Immature natural killer cell (primary cell): ENCODE measurements around the gene TAS2R46. TPM values are rescaled to one million over a fixed set of nuclear protein-coding genes. Genes with fewer than 3 reads are reported as not detected.
"Not testable (repeated sequence)": the region's sequence is repeated elsewhere in the genome, so short reads cannot be mapped to it uniquely, and the experiment has no call there.

Source experiments
- DNase-seq, 3 donors: peaks; one replicate each; pipeline ENCODE4 v3.0.0; 2022; ENCODE audit warnings: mixed read lengths in 1 of 3
- H3K27ac Mint-ChIP-seq, 6 donors: one replicate each; pipeline ENCODE4 v1.8.0; 2020; ENCODE audit warnings: mixed read lengths in 6 of 6, mild to moderate bottlenecking in 5 of 6, inconsistent platforms in 4 of 6, moderate library complexity in 3 of 6
- H3K27me3 Mint-ChIP-seq, 3 donors: one replicate each; pipeline ENCODE4 v1.8.0; 2020 to 2021; ENCODE audit warnings: low read depth in 3 of 3, mild to moderate bottlenecking in 3 of 3, mixed read lengths in 3 of 3, moderate library complexity in 3 of 3, inconsistent platforms in 1 of 3
- H3K36me3 Mint-ChIP-seq, 3 donors: one replicate each; pipeline ENCODE4 v1.8.0; 2020; ENCODE audit warnings: mixed read lengths in 3 of 3, inconsistent platforms in 2 of 3, mild to moderate bottlenecking in 2 of 3
- H3K4me1 Mint-ChIP-seq, 2 donors: one replicate each; pipeline ENCODE4 v1.8.0; 2020; ENCODE audit warnings: inconsistent platforms in 2 of 2, mild to moderate bottlenecking in 2 of 2, mixed read lengths in 2 of 2, moderate library complexity in 1 of 2
- H3K4me3 Mint-ChIP-seq, 5 donors: one replicate each; pipeline ENCODE4 v1.8.0; 2020; ENCODE audit warnings: mild to moderate bottlenecking in 5 of 5, mixed read lengths in 5 of 5, inconsistent platforms in 3 of 5, moderate library complexity in 3 of 5
- H3K9me3 Mint-ChIP-seq, 6 donors: one replicate each; pipeline ENCODE4 v1.8.0; 2020; ENCODE audit warnings: mild to moderate bottlenecking in 6 of 6, mixed read lengths in 6 of 6, inconsistent platforms in 4 of 6, moderate library complexity in 3 of 6
- polyA plus RNA-seq, 3 donors: library from polyadenylated mRNA; unstranded; fragments of 300-500 nt; fragmentation: Illumina TruSeq; gene quantifications; one replicate each; pipeline ENCODE4 v1.2.3, GENCODE V29; 2021

The TAS2R46 gene
- polyA plus RNA-seq, 3 donors from 2014 or later = not detected

GRCh38 chr12:11070999-11071398, 8.9 kb upstream of the TAS2R46 start:
- no peak for DNase-seq
- no peaks in the 10 kb centered on the region for H3K9me3 Mint-ChIP-seq
- H3K4me1 Mint-ChIP-seq = peaks cover 2 to 12% of the 10 kb centered on the region in 2 donors
- no peak overlapping the region for H3K27ac Mint-ChIP-seq
- H3K4me3 Mint-ChIP-seq = no peak overlapping the region
- peaks cover 0 to 2% (median 0%) of the 10 kb centered on the region in 3 donors for H3K27me3 Mint-ChIP-seq
- H3K36me3 Mint-ChIP-seq = no peaks in the 10 kb centered on the region

GRCh38 chr12:11069854-11070365, 7.8 kb upstream of the TAS2R46 start:
- no peak overlapping the region for H3K4me3 Mint-ChIP-seq
- DNase-seq = no peak
- H3K36me3 Mint-ChIP-seq = no peaks in the 10 kb centered on the region
- no peaks in the 10 kb centered on the region for H3K9me3 Mint-ChIP-seq
- peaks cover 2 to 12% of the 10 kb centered on the region in 2 donors for H3K4me1 Mint-ChIP-seq
- H3K27ac Mint-ChIP-seq = no peak overlapping the region
- peaks cover 0 to 2% (median 0%) of the 10 kb centered on the region in 3 donors for H3K27me3 Mint-ChIP-seq

GRCh38 chr12:11067514-11067913, 5.4 kb upstream of the TAS2R46 start:
- Mint-ChIP-seq H3K4me3 (no peak overlapping the region), H3K27me3 (peaks cover 0 to 2% (median 0%) of the 10 kb centered on the region in 3 donors), H3K9me3 (no peaks in the 10 kb centered on the region), H3K27ac (no peak overlapping the region), H3K36me3 (no peaks in the 10 kb centered on the region), H3K4me1 (peaks cover 0 to 14% of the 10 kb centered on the region in 2 donors)
- no peak for DNase-seq

GRCh38 chr12:11059784-11060183, 2.3 kb downstream of the TAS2R46 start:
- Mint-ChIP-seq H3K9me3 (no peaks in the 10 kb centered on the region), H3K27ac (no peak overlapping the region), H3K4me1 (peaks cover 8 to 40% of the 10 kb centered on the region in 2 donors), H3K4me3 (no peak overlapping the region), H3K27me3 (no peaks in the 10 kb centered on the region), H3K36me3 (no peaks in the 10 kb centered on the region)
- no peak for DNase-seq

- Mint-ChIP-seq H3K27ac (no peak overlapping the region), H3K4me3 (no peak overlapping the region), H3K27me3 (no peaks in the 10 kb centered on the region), H3K36me3 (no peaks in the 10 kb centered on the region), H3K9me3 (no peaks in the 10 kb centered on the region), H3K4me1 (peaks cover 8 to 40% of the 10 kb centered on the region in 2 donors)
- DNase-seq = no peak
These were observed 3.1 kb downstream of the TAS2R46 start for GRCh38 chr12:11059041-11059440.

GRCh38 chr12:11055306-11055705, 6.8 kb downstream of the TAS2R46 start:
- peaks cover 2 to 18% of the 10 kb centered on the region in 2 donors for H3K4me1 Mint-ChIP-seq
- H3K36me3 Mint-ChIP-seq = peaks cover 9 to 12% (median 10%) of the 10 kb centered on the region in 3 donors
- H3K27me3 Mint-ChIP-seq = no peaks in the 10 kb centered on the region
- DNase-seq = no peak
- peaks cover 2 to 9% (median 4%) of the 10 kb centered on the region in 6 donors for H3K9me3 Mint-ChIP-seq
- no peak overlapping the region for H3K4me3 Mint-ChIP-seq
- H3K27ac Mint-ChIP-seq = no peak overlapping the region

GRCh38 chr12:11049806-11050531, 12.1 kb downstream of the TAS2R46 start:
- not testable (repeated sequence) for H3K4me3 Mint-ChIP-seq, H3K27ac Mint-ChIP-seq, H3K27me3 Mint-ChIP-seq, DNase-seq
- H3K36me3 Mint-ChIP-seq = peaks cover 21 to 27% (median 23%) of the 10 kb centered on the region in 3 donors
- peaks cover 2 to 24% of the 10 kb centered on the region in 2 donors for H3K4me1 Mint-ChIP-seq
- H3K9me3 Mint-ChIP-seq = peaks cover 2 to 11% (median 6%) of the 10 kb centered on the region in 6 donors

GRCh38 chr12:11041366-11041765, 20.7 kb downstream of the TAS2R46 start:
- not testable (repeated sequence) for H3K27ac Mint-ChIP-seq, H3K4me3 Mint-ChIP-seq, H3K9me3 Mint-ChIP-seq, DNase-seq, H3K27me3 Mint-ChIP-seq
- Mint-ChIP-seq H3K4me1 (peaks cover 8 to 35% of the 10 kb centered on the region in 2 donors), H3K36me3 (peaks cover 6 to 37% (median 36%) of the 10 kb centered on the region in 3 donors)

GRCh38 chr12:11040162-11040561, 21.9 kb downstream of the TAS2R46 start:
- Mint-ChIP-seq H3K36me3 (peaks cover 3 to 39% (median 33%) of the 10 kb centered on the region in 3 donors), H3K9me3 (no peaks in the 10 kb centered on the region)

GRCh38 chr12:11039171-11039570, 22.9 kb downstream of the TAS2R46 start:
- Mint-ChIP-seq H3K27ac (no peak overlapping the region), H3K36me3 (peaks cover 3 to 37% (median 24%) of the 10 kb centered on the region in 3 donors), H3K4me1 (peaks cover 6 to 34% of the 10 kb centered on the region in 2 donors), H3K27me3 (no peaks in the 10 kb centered on the region), H3K9me3 (no peaks in the 10 kb centered on the region), H3K4me3 (no peak overlapping the region)
- no peak for DNase-seq

More at GRCh38 chr12:11040162-11040561, 21.9 kb downstream of the TAS2R46 start:
- Mint-ChIP-seq H3K27me3 (no peaks in the 10 kb centered on the region), H3K4me1 (peaks cover 8 to 34% of the 10 kb centered on the region in 2 donors), H3K27ac (no peak overlapping the region), H3K4me3 (no peak overlapping the region)
- DNase-seq = no peak

- DNase-seq, H3K27me3 Mint-ChIP-seq, H3K9me3 Mint-ChIP-seq, H3K4me3 Mint-ChIP-seq, H3K27ac Mint-ChIP-seq: not testable (repeated sequence)
- Mint-ChIP-seq H3K4me1 (peaks cover 0 to 26% of the 10 kb centered on the region in 2 donors), H3K36me3 (peaks cover 7 to 16% (median 13%) of the 10 kb centered on the region in 3 donors)
These were observed 28.1 kb downstream of the TAS2R46 start for GRCh38 chr12:11033959-11034358.

GRCh38 chr12:11031307-11031706, 30.8 kb downstream of the TAS2R46 start, which contains the start of gene TAS2R31:
Gene TAS2R31, minus strand, starts transcription at chr12:11031407. Its CDS starts 72 bp downstream, at chr12:11031335.
- Mint-ChIP-seq H3K9me3 (peaks cover 0 to 1% (median 0%) of the 10 kb centered on the region in 6 donors), H3K36me3 (peaks cover 4 to 15% (median 8%) of the 10 kb centered on the region in 3 donors), H3K27ac (no peak within 1 kb of the TSS), H3K4me1 (peaks cover 0 to 30% of the 10 kb centered on the region in 2 donors), H3K27me3 (no peaks in the 10 kb centered on the region), H3K4me3 (no peak within 1 kb of the TSS)
- DNase-seq = no peak

GRCh38 chr12:11026118-11026517, 36.0 kb downstream of the TAS2R46 start:
- Mint-ChIP-seq H3K4me3 (no peak overlapping the region), H3K27me3 (no peaks in the 10 kb centered on the region), H3K9me3 (peaks cover 0 to 7% (median 3%) of the 10 kb centered on the region in 6 donors), H3K4me1 (peaks cover 0 to 29% of the 10 kb centered on the region in 2 donors), H3K27ac (no peak overlapping the region), H3K36me3 (peaks cover 8 to 23% (median 9%) of the 10 kb centered on the region in 3 donors)
- no peak for DNase-seq

GRCh38 chr12:11023387-11023786, 38.7 kb downstream of the TAS2R46 start:
- Mint-ChIP-seq H3K4me1 (peaks cover 0 to 17% of the 10 kb centered on the region in 2 donors), H3K9me3 (peaks cover 0 to 7% (median 3%) of the 10 kb centered on the region in 6 donors), H3K36me3 (peaks cover 8 to 19% (median 9%) of the 10 kb centered on the region in 3 donors), H3K27me3 (peaks cover 0 to 3% (median 0%) of the 10 kb centered on the region in 3 donors), H3K27ac (no peak overlapping the region), H3K4me3 (no peak overlapping the region)
- no peak for DNase-seq
